ENCODE results near the gene UBR3. TPM values are rescaled to one million over a fixed set of nuclear protein-coding genes. Genes with fewer than 3 reads are reported as not detected.

The UBR3 gene
- polyA plus RNA-seq, 2 of the 4 experiments (the other 2 are of a cell fraction): 11.0 to 23.1 TPM

DNA sequence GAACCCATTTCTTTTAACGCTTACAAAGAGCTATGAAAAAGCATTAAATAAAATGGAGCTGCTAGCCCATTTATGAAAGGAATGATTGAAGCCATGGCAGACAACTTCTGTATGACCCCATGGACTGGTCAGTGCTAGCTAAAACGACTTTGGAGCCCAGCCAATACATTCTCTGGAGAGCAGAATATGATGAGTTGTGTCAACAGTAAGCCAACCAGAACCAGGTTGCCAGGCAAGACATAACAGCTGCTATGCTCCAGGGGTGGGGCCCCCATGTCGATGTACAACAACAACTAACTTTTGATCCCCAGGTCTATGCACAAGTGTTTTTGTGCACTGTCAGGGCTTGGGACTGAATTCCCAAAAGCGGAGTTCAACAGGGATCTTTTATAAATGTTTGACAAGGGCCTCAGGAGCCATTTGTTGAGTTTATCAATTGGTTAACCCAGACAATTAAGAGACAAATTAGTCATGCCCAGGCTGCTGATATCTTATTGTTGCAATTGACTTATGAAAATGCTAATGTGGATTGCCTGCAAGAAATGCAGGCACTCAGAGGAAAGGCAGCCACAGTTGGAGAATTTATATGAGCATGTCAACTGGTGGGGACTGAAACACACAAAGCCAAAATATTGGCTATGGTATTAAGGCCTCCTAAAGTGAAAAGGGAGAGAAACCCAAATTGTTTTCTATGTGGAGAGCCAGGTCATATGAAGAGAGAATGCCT lies 286.1 kb downstream of the UBR3 start:
- no peaks in the 10 kb centered on the region for H3K4me1 ChIP-seq
- WGBS (ENCODE audit: missing lambda C conversion rate): 65% methylated on average over 4 of the region's 4 CpGs
- ATAC-seq (no peak), FAIRE-seq (no peak), DNase-seq (ENCODE audit: low read depth in 1 of 2, low spot score in 1 of 2) (no peak)
- no peak overlapping the region for H3K4me2 ChIP-seq
- ChIA-PET POLR2A (no interaction called here), CTCF (no interaction called here)
- no peak for TF ChIP-seq REST (IDR thresholded peaks at IDR 0.05)
- TF ChIP-seq, protein P1, sequence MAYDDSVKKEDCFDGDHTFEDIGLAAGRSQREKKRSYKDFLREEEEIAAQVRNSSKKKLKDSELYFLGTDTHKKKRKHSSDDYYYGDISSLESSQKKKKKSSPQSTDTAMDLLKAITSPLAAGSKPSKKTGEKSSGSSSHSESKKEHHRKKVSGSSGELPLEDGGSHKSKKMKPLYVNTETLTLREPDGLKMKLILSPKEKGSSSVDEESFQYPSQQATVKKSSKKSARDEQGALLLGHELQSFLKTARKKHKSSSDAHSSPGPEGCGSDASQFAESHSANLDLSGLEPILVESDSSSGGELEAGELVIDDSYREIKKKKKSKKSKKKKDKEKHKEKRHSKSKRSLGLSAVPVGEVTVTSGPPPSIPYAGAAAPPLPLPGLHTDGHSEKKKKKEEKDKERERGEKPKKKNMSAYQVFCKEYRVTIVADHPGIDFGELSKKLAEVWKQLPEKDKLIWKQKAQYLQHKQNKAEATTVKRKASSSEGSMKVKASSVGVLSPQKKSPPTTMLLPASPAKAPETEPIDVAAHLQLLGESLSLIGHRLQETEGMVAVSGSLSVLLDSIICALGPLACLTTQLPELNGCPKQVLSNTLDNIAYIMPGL (CRISPR knock-in tag; IDR thresholded peaks at IDR 0.05; ENCODE audit: borderline replicate concordance): no peak
- TF ChIP-seq MYC (IDR thresholded peaks at IDR 0.05; ENCODE audit: borderline replicate concordance, low read length): no peak
- TF ChIP-seq CHD2 (IDR thresholded peaks at IDR 0.05; ENCODE audit: low read length, partially characterized antibody): no peak
- no peak for TF ChIP-seq RNF2 (IDR thresholded peaks at IDR 0.05; ENCODE audit: borderline replicate concordance, low read depth)
- TF ChIP-seq HOXB13 (CRISPR knock-in tag; IDR thresholded peaks at IDR 0.05; ENCODE audit: low read depth): no peak
- no peak for TF ChIP-seq BHLHE40 (IDR thresholded peaks at IDR 0.05; ENCODE audit: low read depth, low read length)
- TF ChIP-seq EHF (CRISPR knock-in tag; IDR thresholded peaks at IDR 0.05): no peak
- TF ChIP-seq ZNF302 (CRISPR knock-in tag; IDR thresholded peaks at IDR 0.05): no peak
- no peak for TF ChIP-seq FOXS1 (CRISPR knock-in tag; IDR thresholded peaks at IDR 0.05)
- no peak for TF ChIP-seq NFE2L2 (conservative IDR thresholded peaks at IDR 0.05; ENCODE audit: low read length)
- TF ChIP-seq BCL3 (IDR thresholded peaks at IDR 0.05): no peak
- TF ChIP-seq ATOH8 (CRISPR knock-in tag; IDR thresholded peaks at IDR 0.05; ENCODE audit: low read depth): no peak
- TF ChIP-seq JUNB (IDR thresholded peaks at IDR 0.05): no peak
- TF ChIP-seq CBX2 (IDR thresholded peaks at IDR 0.05; ENCODE audit: borderline replicate concordance, low read depth): no peak
- H3K9me3 ChIP-seq: no peaks in the 10 kb centered on the region
- H3K4me3 ChIP-seq: no peak overlapping the region
- H3K27ac ChIP-seq: no peak overlapping the region

DNA sequence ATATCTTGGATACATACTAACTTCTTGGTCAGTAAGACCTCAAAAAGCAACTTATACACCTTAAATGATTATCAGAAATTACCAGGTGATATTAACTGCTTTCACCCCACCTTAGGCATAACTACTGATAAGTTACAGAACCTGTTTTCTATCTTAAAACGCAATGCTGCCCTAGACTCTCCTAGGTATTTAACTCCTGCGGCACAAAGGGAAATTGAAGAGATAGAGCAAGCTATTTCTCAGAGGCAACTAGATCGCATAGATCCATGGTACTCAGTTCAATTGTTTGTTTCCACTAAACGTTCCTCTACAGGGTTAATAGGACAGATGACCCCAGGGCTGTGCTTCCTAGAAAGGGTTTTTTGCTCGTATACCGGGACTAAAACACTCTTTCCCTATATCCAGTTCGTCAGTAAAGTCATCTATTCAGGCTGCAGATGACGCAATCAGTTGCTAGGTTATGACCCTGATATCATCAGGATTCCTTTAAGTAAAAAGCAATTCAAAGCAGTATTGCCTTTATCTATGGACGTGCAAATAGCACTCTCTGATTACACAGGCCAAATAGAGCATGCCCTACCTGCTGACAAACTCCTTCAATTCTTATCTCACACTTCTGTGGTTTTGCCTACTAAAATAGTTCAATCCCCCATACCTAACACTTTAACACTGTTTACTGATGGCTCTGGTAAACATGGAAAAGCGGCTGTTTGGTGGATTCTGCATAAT lies 288.4 kb downstream of the UBR3 start:
- H3K9me3 ChIP-seq: no peaks in the 10 kb centered on the region
- DNase-seq (ENCODE audit: low read depth in 1 of 2, low spot score in 1 of 2) (no peak), FAIRE-seq (no peak), ATAC-seq (no peak)
- H3K27ac ChIP-seq: no peak overlapping the region
- ChIA-PET CTCF (no interaction called here), POLR2A (no interaction called here)
- WGBS (ENCODE audit: missing lambda C conversion rate): 53% methylated on average over 10 of the region's 10 CpGs
- no peak for TF ChIP-seq RARB (CRISPR knock-in tag; IDR thresholded peaks at IDR 0.05)
- TF ChIP-seq CEBPB (IDR thresholded peaks at IDR 0.05): peak in 1 of 2 experiments; percentile 60; a peak in 2 of 4 replicates
- H3K4me3 ChIP-seq: no peak overlapping the region
- H3K4me1 ChIP-seq: peaks cover 22% of the 10 kb centered on the region
- H3K4me2 ChIP-seq: no peak overlapping the region
